HEK293 (cell line): Measurements from ENCODE around the gene CIROP.

Experiments
- MYNN ChIP-seq: fragments of 450-650 bp; formaldehyde crosslinking; IDR thresholded peaks from 2 replicates; pipeline ENCODE4 v1.5.1; 2016; ENCODE audit warnings: missing biosample characterization, missing genetic modification characterization, borderline replicate concordance
- ZFP37 ChIP-seq: fragments of 450-650 bp; formaldehyde crosslinking; IDR thresholded peaks from 2 replicates; pipeline ENCODE4 v1.5.1; 2016; ENCODE audit warnings: missing biosample characterization, missing genetic modification characterization
- ZNF302 ChIP-seq: fragments of 450-650 bp; formaldehyde crosslinking; IDR thresholded peaks from 2 replicates; pipeline ENCODE4 v1.5.1; 2016; ENCODE audit warnings: missing biosample characterization, missing genetic modification characterization, low read depth
- ZNF501 ChIP-seq: fragments of 450-650 bp; formaldehyde crosslinking; IDR thresholded peaks from 2 replicates; pipeline ENCODE4 v1.5.1; 2016; ENCODE audit warnings: missing biosample characterization, missing genetic modification characterization
- ZNF76 ChIP-seq: fragments of 450-650 bp; formaldehyde crosslinking; IDR thresholded peaks from 2 replicates; pipeline ENCODE4; 2016; ENCODE audit warnings: low read depth, missing biosample characterization, missing genetic modification characterization, borderline replicate concordance
- TF ChIP-seq, protein P1 (sequence below): fragments of 450-650 bp; formaldehyde crosslinking; IDR thresholded peaks from 2 replicates; pipeline ENCODE4 v1.5.1; 2016; ENCODE audit warnings: missing biosample characterization, missing genetic modification characterization
- TF ChIP-seq, protein P2 (sequence below): fragments of 450-650 bp; formaldehyde crosslinking; IDR thresholded peaks from 2 replicates; pipeline ENCODE4 v1.5.1; 2016; ENCODE audit warnings: missing biosample characterization, missing genetic modification characterization

DNA sequence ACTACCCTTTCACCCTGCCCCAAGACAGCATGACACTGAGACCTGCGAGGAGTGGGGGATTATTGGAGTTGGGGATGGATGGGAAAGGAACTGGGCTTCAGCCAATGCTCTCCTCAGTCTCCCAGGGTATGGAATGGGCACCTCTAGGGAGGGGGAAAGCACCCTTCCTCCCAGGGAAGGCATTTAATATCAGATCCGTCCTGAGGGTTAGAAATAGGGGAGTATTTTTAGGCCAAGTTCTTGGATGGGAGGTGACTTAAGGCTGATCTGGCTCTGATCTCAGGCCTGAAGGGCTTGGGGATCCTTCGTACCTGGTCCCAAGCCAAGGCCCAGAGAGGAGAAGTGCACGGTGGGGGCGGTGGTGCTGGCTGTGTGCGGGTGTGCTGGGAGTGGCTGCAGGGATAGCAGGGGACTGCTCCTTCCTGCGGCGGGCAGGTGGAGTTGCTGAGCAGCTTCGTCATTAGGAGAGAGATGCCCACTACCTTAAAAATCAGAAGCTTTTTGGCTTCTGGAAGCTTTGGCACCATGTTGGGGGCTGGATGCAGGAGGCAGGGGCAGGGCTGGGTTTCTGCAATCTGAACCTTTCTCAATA, 21.2 kb upstream of the CIROP start:
- TF ChIP-seq ZFP37 (tag by site-specific recombination) (no peak), ZNF501 (tag by site-specific recombination) (no peak), ZNF76 (tag by site-specific recombination) (no peak), MYNN (tag by site-specific recombination) (no peak), ZNF302 (tag by site-specific recombination) (no peak)
- TF ChIP-seq, protein P1, sequence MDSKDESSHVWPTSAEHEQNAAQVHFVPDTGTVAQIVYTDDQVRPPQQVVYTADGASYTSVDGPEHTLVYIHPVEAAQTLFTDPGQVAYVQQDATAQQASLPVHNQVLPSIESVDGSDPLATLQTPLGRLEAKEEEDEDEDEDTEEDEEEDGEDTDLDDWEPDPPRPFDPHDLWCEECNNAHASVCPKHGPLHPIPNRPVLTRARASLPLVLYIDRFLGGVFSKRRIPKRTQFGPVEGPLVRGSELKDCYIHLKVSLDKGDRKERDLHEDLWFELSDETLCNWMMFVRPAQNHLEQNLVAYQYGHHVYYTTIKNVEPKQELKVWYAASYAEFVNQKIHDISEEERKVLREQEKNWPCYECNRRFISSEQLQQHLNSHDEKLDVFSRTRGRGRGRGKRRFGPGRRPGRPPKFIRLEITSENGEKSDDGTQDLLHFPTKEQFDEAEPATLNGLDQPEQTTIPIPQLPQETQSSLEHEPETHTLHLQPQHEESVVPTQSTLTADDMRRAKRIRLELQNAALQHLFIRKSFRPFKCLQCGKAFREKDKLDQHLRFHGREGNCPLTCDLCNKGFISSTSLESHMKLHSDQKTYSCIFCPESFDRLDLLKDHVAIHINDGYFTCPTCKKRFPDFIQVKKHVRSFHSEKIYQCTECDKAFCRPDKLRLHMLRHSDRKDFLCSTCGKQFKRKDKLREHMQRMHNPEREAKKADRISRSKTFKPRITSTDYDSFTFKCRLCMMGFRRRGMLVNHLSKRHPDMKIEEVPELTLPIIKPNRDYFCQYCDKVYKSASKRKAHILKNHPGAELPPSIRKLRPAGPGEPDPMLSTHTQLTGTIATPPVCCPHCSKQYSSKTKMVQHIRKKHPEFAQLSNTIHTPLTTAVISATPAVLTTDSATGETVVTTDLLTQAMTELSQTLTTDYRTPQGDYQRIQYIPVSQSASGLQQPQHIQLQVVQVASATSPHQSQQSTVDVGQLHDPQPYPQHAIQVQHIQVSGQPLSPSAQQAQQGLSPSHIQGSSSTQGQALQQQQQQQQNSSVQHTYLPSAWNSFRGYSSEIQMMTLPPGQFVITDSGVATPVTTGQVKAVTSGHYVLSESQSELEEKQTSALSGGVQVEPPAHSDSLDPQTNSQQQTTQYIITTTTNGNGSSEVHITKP = no peak
- TF ChIP-seq, protein P2, sequence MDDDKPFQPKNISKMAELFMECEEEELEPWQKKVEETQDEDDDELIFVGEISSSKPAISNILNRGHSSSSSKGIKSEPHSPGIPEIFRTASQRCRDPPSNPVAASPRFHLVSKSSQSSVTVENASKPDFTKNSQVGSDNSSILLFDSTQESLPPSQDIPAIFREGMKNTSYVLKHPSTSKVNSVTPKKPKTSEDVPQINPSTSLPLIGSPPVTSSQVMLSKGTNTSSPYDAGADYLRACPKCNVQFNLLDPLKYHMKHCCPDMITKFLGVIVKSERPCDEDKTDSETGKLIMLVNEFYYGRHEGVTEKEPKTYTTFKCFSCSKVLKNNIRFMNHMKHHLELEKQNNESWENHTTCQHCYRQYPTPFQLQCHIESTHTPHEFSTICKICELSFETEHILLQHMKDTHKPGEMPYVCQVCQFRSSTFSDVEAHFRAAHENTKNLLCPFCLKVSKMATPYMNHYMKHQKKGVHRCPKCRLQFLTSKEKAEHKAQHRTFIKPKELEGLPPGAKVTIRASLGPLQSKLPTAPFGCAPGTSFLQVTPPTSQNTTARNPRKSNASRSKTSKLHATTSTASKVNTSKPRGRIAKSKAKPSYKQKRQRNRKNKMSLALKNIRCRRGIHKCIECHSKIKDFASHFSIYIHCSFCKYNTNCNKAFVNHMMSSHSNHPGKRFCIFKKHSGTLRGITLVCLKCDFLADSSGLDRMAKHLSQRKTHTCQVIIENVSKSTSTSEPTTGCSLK = no peak
